Stimulated activated memory B cell treated with anti-CD40 and anti-IgM and Interleukin-4, amounts not matched to agents 10 μg/mL and 1 μg/mL and 100 μg/mL, for 72 hours (primary cell): Measurements from ENCODE around the gene PAQR3.
"Not testable (repeated sequence)": the region's sequence is repeated elsewhere in the genome, so short reads cannot be mapped to it uniquely, and the experiment has no call there.

Experiments
- ATAC-seq: fragments of 150-1000 bp; cut with Tn5 transposase; 2 replicates; pipeline ENCODE4 v1.10.0; 2021
- H3K27ac Mint-ChIP-seq: one replicate; pipeline ENCODE4 v1.8.0; 2022; ENCODE audit warnings: mild to moderate bottlenecking, mixed read lengths
- H3K27me3 Mint-ChIP-seq: one replicate; pipeline ENCODE4 v1.8.0; 2022; ENCODE audit warnings: mixed read lengths
- H3K36me3 Mint-ChIP-seq: one replicate; pipeline ENCODE4 v1.8.0; 2022; ENCODE audit warnings: mixed read lengths
- H3K4me1 Mint-ChIP-seq: one replicate; pipeline ENCODE4 v1.8.0; 2022; ENCODE audit warnings: mixed read lengths
- H3K4me3 Mint-ChIP-seq: one replicate; pipeline ENCODE4 v1.8.0; 2022; ENCODE audit warnings: mild to moderate bottlenecking, moderate library complexity, mixed read lengths
- H3K9me3 Mint-ChIP-seq: one replicate; pipeline ENCODE4 v1.8.0; 2022; ENCODE audit warnings: mixed read lengths

PAQR3 gene

DNA sequence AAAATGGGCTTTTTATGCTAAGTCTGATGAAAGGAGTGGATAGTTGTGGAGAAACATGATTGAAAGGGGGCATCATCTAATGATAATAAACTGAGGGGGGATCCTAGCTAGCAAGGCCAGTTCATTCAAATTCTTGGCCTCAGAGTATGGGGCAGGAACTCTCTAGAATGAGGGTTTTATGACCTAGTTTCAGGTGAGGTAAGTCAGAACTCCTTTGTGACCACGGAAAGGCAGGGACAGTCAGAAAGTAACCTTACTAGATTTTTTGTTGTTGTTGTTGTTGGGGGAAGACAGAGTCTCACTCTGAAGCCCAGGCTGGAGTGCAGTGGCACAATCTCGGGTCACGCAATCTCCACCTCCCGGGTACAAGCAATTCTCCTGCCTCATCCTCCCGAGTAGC is 1.5 kb upstream of the PAQR3 start:
- Mint-ChIP-seq H3K27me3 (peaks cover 15% of the 10 kb centered on the region), H3K9me3 (no peaks in the 10 kb centered on the region), H3K4me1 (peaks cover 19% of the 10 kb centered on the region), H3K36me3 (no peaks in the 10 kb centered on the region), H3K4me3 (no peak overlapping the region), H3K27ac (no peak overlapping the region)
- no peak for ATAC-seq

DNA sequence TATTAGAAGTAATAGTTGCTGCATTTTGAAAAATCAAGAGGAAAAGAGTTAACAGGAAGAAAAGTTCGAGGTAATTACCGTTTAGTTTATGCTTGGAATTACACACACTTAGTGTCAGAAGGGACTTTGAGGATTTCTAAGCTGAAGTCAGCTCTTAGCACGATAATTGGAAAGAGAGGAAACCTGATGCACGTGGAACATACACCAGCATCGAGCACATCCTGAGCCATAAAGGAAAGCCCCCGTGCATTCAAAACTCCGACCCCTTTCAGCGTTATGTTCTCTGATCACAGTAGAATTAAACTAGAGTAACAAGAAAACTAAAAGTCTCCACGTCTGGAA is 400 bp upstream of the PAQR3 start:
- Mint-ChIP-seq H3K4me1 (peaks cover 26% of the 10 kb centered on the region), H3K4me3 (peak overlapping the region; percentile 77), H3K27me3 (peaks cover 5% of the 10 kb centered on the region), H3K36me3 (peaks cover under 1% of the 10 kb centered on the region), H3K27ac (peak overlapping the region; percentile 75), H3K9me3 (no peaks in the 10 kb centered on the region)
- ATAC-seq = no peak

DNA sequence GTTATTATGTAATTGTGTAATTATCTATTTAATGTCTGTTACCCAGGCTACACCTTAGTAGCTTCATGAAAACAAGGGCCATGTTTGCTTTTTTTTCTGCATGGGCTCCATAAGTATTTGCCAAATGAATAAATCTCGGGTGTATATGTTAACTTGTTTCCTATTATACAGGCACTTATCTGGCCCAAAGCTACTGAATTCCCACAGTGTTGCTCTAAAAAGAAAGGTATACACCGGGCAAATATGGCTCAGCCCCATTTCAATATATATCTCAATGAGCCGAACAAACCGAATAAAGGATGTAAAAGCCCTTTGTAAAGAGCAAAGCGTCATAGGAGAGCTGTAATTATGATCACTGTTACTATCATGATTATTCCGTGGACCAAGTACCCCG is 767 bp downstream of the PAQR3 start:
- H3K36me3 Mint-ChIP-seq = peaks cover 9% of the 10 kb centered on the region
- ATAC-seq = no peak
- no peaks in the 10 kb centered on the region for H3K9me3 Mint-ChIP-seq
- peak overlapping the region; percentile 94 for H3K4me3 Mint-ChIP-seq
- peak overlapping the region; percentile 75 for H3K27ac Mint-ChIP-seq
- H3K4me1 Mint-ChIP-seq = peaks cover 26% of the 10 kb centered on the region
- H3K27me3 Mint-ChIP-seq = no peaks in the 10 kb centered on the region

DNA sequence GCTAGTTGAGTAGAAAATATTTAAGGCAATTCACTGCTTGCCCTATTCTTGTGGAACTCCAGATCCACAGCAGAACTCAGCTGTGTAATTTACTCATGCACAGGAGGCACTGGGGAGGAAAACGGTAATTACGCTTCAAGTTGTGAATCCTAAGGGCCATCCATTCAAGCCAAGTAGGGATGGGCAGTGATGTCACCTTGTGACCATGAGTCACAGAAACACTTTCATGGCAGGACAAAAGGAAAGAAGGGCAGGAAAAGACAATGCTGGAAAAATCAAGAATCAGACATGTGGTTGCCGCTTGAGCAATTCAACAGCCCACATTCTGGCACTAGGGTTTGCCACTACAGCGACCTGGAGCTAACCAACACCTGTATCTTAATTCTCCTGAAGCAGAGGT is 1.4 kb downstream of the PAQR3 start:
- Mint-ChIP-seq H3K9me3 (no peaks in the 10 kb centered on the region), H3K36me3 (peaks cover 13% of the 10 kb centered on the region), H3K27ac (no peak overlapping the region), H3K27me3 (no peaks in the 10 kb centered on the region), H3K4me1 (peaks cover 26% of the 10 kb centered on the region), H3K4me3 (no peak overlapping the region)
- no peak for ATAC-seq

DNA sequence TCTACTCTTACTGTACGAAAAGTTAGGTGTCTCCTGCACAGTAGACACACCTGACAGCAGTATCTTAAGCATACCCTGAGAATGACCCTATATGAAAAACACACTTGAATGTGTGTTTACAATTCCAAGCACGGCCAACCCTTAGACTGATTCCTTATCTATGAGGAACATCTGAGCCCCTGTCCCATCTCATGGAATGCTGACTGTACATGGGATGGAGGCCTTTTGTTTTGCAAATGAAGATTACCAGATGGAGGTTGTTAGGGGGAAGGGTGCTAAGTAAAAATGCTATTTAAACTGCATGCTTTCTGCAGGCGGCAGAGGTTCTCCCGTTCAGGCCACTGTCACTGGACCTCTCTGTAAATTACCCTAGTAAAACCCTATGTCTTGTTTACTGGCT is 2.2 kb downstream of the PAQR3 start:
- Mint-ChIP-seq H3K4me1 (peaks cover 26% of the 10 kb centered on the region), H3K36me3 (peaks cover 18% of the 10 kb centered on the region), H3K9me3 (no peaks in the 10 kb centered on the region), H3K4me3 (no peak overlapping the region), H3K27ac (no peak overlapping the region), H3K27me3 (no peaks in the 10 kb centered on the region)
- ATAC-seq = no peak

DNA sequence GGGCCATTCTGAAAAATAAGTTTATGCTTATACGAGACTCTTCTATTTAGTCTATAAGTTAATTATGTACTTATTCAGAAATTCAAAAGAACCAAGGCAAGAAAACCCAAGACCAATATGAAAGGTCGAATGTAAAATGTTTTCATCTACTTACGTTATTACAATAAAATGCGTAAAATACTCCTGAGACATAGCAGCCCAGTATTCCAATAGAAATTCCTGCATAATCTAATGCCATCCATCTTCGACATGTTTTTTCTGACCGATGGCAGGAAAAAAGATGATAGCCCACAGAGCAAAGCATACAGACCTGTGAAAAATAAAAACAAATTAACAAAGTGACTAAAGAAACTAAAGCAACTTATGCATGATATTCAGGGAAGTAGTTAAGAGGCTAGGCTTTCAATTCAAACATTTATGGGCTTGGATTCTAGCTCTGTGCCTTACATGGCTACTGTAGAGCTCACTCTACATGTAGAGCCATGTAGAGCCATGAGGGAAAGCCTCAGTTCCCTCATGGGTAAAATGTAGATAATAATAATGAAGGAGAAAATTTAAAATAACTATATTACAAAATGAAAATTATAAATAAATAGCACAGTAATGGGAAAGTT is 9.1 kb downstream of the PAQR3 start:
- H3K36me3 Mint-ChIP-seq = peaks cover 57% of the 10 kb centered on the region
- no peak overlapping the region for H3K27ac Mint-ChIP-seq
- H3K27me3 Mint-ChIP-seq = no peaks in the 10 kb centered on the region
- H3K4me1 Mint-ChIP-seq = peaks cover 7% of the 10 kb centered on the region
- ATAC-seq = no peak
- no peak overlapping the region for H3K4me3 Mint-ChIP-seq
- no peaks in the 10 kb centered on the region for H3K9me3 Mint-ChIP-seq

DNA sequence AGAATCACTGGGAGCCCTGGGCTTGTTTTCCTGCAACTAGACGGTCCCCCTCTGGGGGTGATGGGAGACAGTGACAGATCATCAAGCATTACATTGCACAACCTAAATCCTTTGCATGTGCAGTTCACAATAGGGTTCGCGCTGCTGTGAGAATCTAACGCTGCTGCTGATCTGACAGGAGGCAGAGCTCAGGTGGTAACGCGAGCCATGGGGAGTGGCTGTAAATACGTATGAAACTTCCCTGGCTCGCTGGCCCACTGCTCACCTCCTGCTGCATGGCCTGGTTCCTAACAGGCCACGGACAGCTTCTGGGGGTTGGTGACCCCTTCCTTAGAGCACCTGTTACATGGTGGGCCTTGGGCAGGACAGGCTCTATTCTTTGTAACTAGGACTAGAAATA is 10.4 kb downstream of the PAQR3 start:
- Mint-ChIP-seq H3K9me3 (no peaks in the 10 kb centered on the region), H3K4me3 (no peak overlapping the region), H3K27ac (no peak overlapping the region), H3K4me1 (peaks cover 9% of the 10 kb centered on the region), H3K36me3 (peaks cover 52% of the 10 kb centered on the region), H3K27me3 (no peaks in the 10 kb centered on the region)
- no peak for ATAC-seq

DNA sequence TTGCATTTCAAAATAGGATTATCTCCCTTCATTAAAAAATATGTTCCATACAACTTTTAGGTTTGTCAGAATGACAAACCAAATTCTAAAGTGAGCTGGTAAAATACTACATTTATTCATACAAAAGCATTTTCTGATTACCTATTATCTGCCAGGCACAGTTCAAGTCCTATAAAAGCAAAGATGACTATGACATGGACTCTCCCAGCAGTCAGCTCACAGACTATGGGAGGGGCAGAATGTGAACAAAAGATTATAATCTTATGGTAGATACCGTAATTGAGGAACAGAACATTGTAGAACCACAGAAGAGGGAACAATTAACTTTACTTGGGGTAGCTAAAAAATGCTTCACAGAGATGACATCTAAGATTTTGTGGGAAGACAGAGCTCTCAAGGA is 12.4 kb downstream of the PAQR3 start:
- Mint-ChIP-seq H3K27me3 (no peaks in the 10 kb centered on the region), H3K4me3 (no peak overlapping the region), H3K36me3 (peaks cover 42% of the 10 kb centered on the region), H3K9me3 (no peaks in the 10 kb centered on the region), H3K4me1 (peaks cover 14% of the 10 kb centered on the region), H3K27ac (no peak overlapping the region)
- no peak for ATAC-seq

DNA sequence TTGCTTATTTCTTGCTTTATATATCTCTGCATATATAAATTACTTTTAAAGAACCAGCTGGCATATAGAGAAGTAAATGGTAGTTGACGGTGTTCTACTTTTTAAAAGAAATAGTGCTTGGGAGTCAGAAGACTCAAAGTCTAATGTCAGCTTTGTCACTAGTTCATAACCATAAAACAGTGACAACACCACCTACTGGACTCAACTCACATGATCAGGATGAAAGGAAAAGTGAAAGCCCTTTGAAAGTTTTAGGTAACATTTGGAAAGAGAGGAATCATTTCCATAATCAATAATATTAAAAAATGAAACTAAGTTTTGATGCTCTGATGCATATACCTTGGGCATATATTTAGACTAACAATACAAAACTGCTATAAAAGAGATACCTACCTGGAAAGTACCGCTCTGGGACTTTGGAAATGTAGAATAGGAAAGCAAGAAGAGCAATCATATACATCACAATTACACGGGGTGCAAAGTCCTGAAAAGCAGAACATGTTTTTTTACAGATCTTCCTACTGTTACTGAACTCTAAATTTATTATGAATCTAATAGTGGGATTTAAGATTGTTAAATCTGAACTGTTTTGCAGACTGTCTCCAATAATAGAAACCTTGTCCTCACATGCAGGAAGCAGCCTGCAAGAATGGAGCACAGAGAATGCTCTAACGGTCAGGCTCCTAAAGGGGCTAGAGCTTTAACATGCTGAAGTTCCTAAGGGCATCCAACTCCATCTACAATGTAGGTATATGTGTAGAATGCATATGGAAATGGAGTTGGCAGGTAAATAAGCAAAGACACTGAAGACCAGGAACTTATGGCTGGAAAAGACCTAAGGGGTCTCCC is 15.6 kb downstream of the PAQR3 start:
- Mint-ChIP-seq H3K36me3 (peaks cover 28% of the 10 kb centered on the region), H3K9me3 (no peaks in the 10 kb centered on the region), H3K27ac (no peak overlapping the region), H3K27me3 (no peaks in the 10 kb centered on the region), H3K4me3 (no peak overlapping the region), H3K4me1 (peaks cover 7% of the 10 kb centered on the region)
- no peak for ATAC-seq

DNA sequence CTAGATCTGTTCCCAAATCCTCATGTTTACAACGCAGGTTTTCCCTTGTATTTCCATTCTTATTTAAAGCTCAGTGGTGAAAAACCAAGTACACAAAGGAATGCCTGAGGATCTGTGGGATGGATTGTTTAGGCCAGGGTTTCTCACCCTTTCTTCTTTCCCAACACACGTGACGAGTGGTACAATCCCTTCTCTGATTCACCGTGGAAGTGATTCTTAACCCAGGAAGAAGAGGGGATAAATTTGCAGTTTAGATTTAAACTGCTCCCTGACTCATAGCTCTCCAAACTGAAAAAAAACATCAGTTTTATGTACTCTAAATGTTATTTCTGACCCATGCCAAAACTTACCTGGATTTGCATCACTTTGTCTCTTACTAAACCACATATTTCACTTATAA is 17.0 kb downstream of the PAQR3 start:
- H3K4me1 Mint-ChIP-seq = peaks cover 7% of the 10 kb centered on the region
- ATAC-seq = no peak
- H3K27me3 Mint-ChIP-seq = no peaks in the 10 kb centered on the region
- no peak overlapping the region for H3K4me3 Mint-ChIP-seq
- H3K36me3 Mint-ChIP-seq = peaks cover 23% of the 10 kb centered on the region
- no peak overlapping the region for H3K27ac Mint-ChIP-seq
- no peaks in the 10 kb centered on the region for H3K9me3 Mint-ChIP-seq

DNA sequence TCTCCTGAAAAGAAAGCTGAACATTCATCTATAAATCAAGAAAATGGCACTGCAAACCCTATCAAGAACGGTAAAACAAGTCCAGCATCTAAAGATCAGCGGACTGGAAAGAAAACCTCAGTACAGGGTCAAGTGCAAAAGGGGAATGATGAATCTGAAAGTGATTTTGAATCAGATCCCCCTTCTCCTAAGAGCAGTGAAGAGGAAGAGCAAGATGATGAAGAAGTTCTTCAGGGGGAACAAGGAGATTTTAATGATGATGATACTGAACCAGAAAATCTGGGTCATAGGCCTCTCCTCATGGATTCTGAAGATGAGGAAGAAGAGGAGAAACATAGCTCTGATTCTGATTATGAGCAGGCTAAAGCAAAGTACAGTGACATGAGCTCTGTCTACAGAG is 28.6 kb downstream of the PAQR3 start:
- no peaks in the 10 kb centered on the region for H3K27me3 Mint-ChIP-seq
- H3K9me3 Mint-ChIP-seq = no peaks in the 10 kb centered on the region
- ATAC-seq = no peak
- H3K36me3 Mint-ChIP-seq = peaks cover 53% of the 10 kb centered on the region
- no peaks in the 10 kb centered on the region for H3K4me1 Mint-ChIP-seq
- peak overlapping the region; percentile 14 for H3K27ac Mint-ChIP-seq
- no peak overlapping the region for H3K4me3 Mint-ChIP-seq

DNA sequence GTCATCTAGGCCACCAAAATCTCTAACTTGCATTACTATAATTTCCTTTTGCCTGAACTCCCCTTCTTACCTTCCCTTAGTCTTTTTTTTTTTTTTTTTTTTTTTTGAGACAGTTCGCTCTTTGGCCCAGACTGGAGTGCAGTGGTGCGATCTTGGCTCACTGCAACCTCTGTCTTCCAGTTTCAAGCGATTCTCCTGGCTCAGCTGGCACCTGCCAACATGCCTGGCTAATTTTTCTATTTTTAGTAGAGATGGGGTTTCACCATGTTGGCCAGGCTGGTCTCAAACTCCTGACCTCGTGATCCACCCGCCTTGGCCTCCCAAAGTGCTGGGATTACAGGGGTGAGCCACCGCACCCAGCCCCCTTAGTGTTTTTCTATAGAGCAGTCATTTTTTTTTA is 30.3 kb downstream of the PAQR3 start:
- H3K4me3 Mint-ChIP-seq, ATAC-seq, H3K27me3 Mint-ChIP-seq, H3K4me1 Mint-ChIP-seq, H3K27ac Mint-ChIP-seq, H3K9me3 Mint-ChIP-seq: not testable (repeated sequence)
- H3K36me3 Mint-ChIP-seq = peaks cover 53% of the 10 kb centered on the region

DNA sequence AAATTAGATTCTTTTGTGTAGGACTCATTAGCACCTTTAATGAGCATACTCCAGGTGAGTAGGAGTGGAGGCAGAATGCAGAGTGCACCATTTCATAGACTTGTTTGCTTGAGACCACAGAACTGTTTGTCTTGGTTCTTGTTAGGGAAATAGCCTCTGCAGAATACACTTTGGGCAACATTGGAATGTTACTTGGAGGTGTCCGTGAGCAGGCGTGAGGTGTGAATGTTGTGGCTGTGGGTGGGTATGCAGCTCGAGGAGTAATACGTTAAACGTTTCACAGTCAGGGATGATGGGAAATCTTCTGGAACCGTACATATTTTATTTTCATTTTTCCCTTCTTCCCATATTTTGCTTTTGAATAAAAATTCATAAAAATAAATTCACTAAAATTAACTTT is 31.6 kb downstream of the PAQR3 start:
- no peak for ATAC-seq
- Mint-ChIP-seq H3K27ac (no peak overlapping the region), H3K4me3 (no peak overlapping the region), H3K4me1 (no peaks in the 10 kb centered on the region), H3K36me3 (peaks cover 53% of the 10 kb centered on the region), H3K9me3 (no peaks in the 10 kb centered on the region), H3K27me3 (no peaks in the 10 kb centered on the region)

DNA sequence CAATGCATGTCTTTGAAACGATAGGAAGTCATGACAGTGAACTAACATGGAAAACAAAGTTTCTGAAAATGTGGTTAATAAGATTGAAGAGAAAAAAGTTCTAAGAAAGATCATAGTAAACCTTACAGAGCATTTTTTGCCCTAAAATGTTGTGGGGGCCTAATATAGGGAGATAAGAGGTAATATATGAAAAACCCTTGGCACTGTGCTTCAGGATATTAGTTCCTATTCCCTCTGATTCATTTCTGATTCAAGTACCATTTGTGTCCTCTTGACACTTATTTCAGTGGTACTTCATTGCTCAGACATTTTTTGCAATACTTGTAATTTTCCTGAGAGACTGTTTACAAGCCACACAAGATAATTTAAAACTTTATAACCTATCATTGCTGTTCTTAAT is 35.1 kb downstream of the PAQR3 start:
- Mint-ChIP-seq H3K4me3 (no peak overlapping the region), H3K27ac (no peak overlapping the region), H3K36me3 (peaks cover 37% of the 10 kb centered on the region), H3K9me3 (no peaks in the 10 kb centered on the region), H3K4me1 (no peaks in the 10 kb centered on the region), H3K27me3 (no peaks in the 10 kb centered on the region)
- ATAC-seq = no peak

DNA sequence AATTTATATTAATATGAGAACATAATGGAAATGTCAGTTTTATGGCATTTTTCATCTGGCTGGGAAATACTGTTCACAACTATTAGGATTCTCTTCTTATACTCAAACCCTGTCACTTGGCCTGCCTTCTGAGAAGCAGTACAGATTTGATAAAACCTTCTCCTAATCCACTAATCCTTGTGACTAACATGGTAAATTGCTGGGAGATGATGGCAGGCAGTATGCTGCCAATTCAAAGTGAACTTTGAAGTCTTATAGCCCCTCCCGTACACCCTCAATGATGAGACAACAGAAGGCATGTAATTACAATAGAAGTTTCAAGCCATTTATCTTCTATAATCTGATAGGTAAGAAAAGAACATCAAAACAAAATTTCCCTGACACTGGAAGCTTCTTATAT is 36.9 kb downstream of the PAQR3 start:
- Mint-ChIP-seq H3K27me3 (no peaks in the 10 kb centered on the region), H3K36me3 (peaks cover 38% of the 10 kb centered on the region), H3K4me3 (no peak overlapping the region), H3K9me3 (no peaks in the 10 kb centered on the region), H3K4me1 (no peaks in the 10 kb centered on the region), H3K27ac (no peak overlapping the region)
- ATAC-seq = no peak

DNA sequence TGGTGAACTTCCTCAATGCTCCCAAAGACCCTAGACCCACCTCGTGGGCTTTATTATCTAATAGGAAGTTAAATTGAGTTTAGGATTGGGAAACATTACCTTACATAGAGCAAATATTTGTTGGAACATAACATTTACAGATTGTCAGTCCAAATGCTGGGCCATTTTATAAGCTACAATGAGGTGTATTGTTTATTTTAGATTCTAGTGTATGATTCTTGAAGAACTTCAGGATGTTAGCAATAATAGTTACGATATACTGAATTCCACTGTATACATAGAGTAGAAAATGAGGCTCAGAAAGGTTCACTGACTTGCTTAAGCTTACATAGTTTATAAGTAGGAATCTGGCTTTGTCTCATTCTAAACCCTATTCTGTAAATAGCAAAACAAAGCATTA is 37.4 kb downstream of the PAQR3 start:
- ATAC-seq = no peak
- Mint-ChIP-seq H3K4me3 (no peak overlapping the region), H3K4me1 (no peaks in the 10 kb centered on the region), H3K9me3 (no peaks in the 10 kb centered on the region), H3K36me3 (peaks cover 36% of the 10 kb centered on the region), H3K27ac (no peak overlapping the region), H3K27me3 (no peaks in the 10 kb centered on the region)
